ENCODE data around the gene HTT. TPM values are rescaled to one million over a fixed set of nuclear protein-coding genes. Genes with fewer than 3 reads are reported as not detected.

HTT gene
- total and polyA plus RNA-seq, 2 of the 8 experiments (the other 6 are each of a cell fraction or from before 2014, with no cell fraction given) = 24.0 to 71.0 TPM

DNA sequence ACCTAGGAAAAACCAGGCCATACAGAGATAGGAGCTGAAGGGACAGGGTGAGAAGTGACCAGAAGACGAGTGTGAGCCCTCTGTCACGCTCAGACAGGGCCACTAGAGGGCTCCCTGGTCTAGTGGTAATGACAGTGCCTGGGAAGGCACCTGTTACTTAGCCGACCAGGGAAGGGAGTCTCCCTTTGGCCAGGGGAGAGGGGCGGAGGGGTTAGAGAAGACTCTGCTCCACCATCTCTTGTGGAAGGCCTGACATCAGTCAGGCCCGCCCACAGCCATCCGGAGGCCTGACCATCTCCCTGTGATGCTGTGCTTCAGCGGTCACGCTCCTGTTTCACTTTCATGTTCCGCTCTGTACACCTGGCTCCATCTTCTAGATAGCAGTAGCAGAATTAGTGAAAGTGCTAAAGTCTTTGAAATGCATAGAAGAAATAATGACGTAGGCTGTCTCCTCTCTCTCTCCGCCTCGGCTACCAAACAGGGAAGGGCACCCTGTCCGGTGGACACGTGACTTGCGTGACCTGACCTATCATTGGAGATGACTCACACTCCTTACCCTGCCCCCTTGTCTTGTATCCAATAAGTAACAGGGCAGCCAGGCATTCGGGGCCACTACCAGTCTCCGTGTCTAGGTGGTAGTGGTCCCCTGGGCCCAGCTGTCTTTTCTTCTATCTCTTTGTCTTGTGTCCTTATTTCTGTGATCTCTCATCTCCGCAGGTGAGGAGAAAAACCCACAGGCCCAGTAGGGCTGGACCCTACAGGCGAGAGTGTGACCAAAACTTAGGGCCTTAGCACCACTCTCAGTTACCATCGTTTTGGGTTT is 26.8 kb upstream of the HTT start:
- Histone ChIP-seq H2AFZ (ENCODE audit: low read length) (no peak overlapping the region), H3K9ac (replicated peaks in 1 of 4; ENCODE audit: extremely low read depth in 1 of 4, low read depth in 3 of 4, low read length in 3 of 4) (no peak overlapping the region), H3K4me2 (ENCODE audit: insufficient read depth in 1 of 2, low read depth in 2 of 2, low read length in 2 of 2) (no peak overlapping the region), H3K4me1 (replicated peaks in 1 of 4; ENCODE audit: control insufficient read depth in 3 of 4, insufficient read depth in 4 of 4, low read length in 3 of 4) (no peaks in the 10 kb centered on the region; a peak in 1 of 7 replicates), H3K14ac (ENCODE audit: insufficient read length) (no peak overlapping the region), H2BK5ac (ENCODE audit: low read depth, low read length) (no peak overlapping the region), H3K4ac (replicated peaks; ENCODE audit: insufficient read length, low read depth, low read length) (no peak overlapping the region), H4K5ac (ENCODE audit: insufficient read length, low read depth, low read length) (no peak overlapping the region), H2BK15ac (ENCODE audit: low read length) (no peak overlapping the region), H2BK20ac (ENCODE audit: low read length) (no peak overlapping the region), H3K79me2 (ENCODE audit: control insufficient read depth in 1 of 2, insufficient read depth in 2 of 2, low read length in 2 of 2) (no peaks in the 10 kb centered on the region), H3K79me1 (ENCODE audit: low read depth, low read length) (no peaks in the 10 kb centered on the region), H4K91ac (replicated peaks; ENCODE audit: insufficient read length, low read length) (no peak overlapping the region), H3K36me3 (ENCODE audit: control insufficient read depth in 2 of 4, insufficient read depth in 4 of 4, low read length in 3 of 4) (no peaks in the 10 kb centered on the region), H3K23ac (ENCODE audit: insufficient read length) (no peak overlapping the region), H4K20me1 (replicated peaks in 1 of 2; ENCODE audit: control insufficient read depth in 1 of 2, insufficient read depth in 2 of 2, low read length in 2 of 2) (no peaks in the 10 kb centered on the region), H2AK5ac (ENCODE audit: low read depth, low read length) (no peak overlapping the region), H2BK120ac (replicated peaks; ENCODE audit: low read depth, low read length) (no peak overlapping the region), H4K8ac (ENCODE audit: extremely low read depth, insufficient read depth, low read length) (no peak overlapping the region), H3K23me2 (ENCODE audit: low read depth, low read length) (no peaks in the 10 kb centered on the region), H3K18ac (ENCODE audit: extremely low read depth, low read length) (no peak overlapping the region), H3K27me3 (replicated peaks in 1 of 4; ENCODE audit: control insufficient read depth in 3 of 4, extremely low read depth in 1 of 4, insufficient read depth in 3 of 4, low read length in 3 of 4) (no peaks in the 10 kb centered on the region), H3K56ac (replicated peaks; ENCODE audit: insufficient read length, low read depth, low read length) (no peak overlapping the region), H2BK12ac (ENCODE audit: low read depth, low read length) (no peak overlapping the region), H3K9me3 (ENCODE audit: insufficient read depth in 2 of 2, low read depth in 1 of 2, low read length in 1 of 2) (no peaks in the 10 kb centered on the region), H3K4me3 (ENCODE audit: extremely low read depth in 1 of 4, insufficient read depth in 2 of 4, low read depth in 3 of 4, low read length in 4 of 4) (no peak overlapping the region), H3K27ac (ENCODE audit: low read depth, low read length) (no peak overlapping the region)
- WGBS, 2 experiments (ENCODE audit: extremely low coverage in 1 of 2, insufficient coverage in 1 of 2, insufficient read length in 1 of 2, insufficient replicate concordance in 2 of 2, low coverage in 1 of 2, low lambda C conversion rate in 2 of 2, missing lambda C conversion rate in 1 of 2) = 65% methylated on average over 19 of the region's 20 CpGs; no CpG with 5 or more reads in 1 of the 2 experiments
- DNase-seq (ENCODE audit: low read depth in 1 of 2, low spot score in 2 of 2) = peak; percentile 41 to 81
- CTCF ChIA-PET (ENCODE audit: partially characterized antibody) = interaction anchor here (0.9 to 2.4 kb wide), 16 partner anchors 8 to 274 kb away, joined by 3 to 9 read pairs (median 5); partner anchors contain the start of gene HTT
- peak; percentile 68 for FAIRE-seq
- POLR2A ChIA-PET (ENCODE audit: partially characterized antibody) = interaction anchor here (1.9 kb wide), 1 partner anchor 27 kb away, joined by 4 read pairs; the partner anchor contains the start of genes HTT and HTT-AS
- 0 out of 2 replicates have a peak, but pooled peaks have one; percentile 42 for TF ChIP-seq TCF12 (IDR thresholded peaks at IDR 0.05; ENCODE audit: low read depth, low read length)
- no peak for TF ChIP-seq CHD1 (IDR thresholded peaks at IDR 0.05; ENCODE audit: low read depth, low read length)
- no peak for TF ChIP-seq SRF (IDR thresholded peaks at IDR 0.05; ENCODE audit: low read depth, low read length)
- TF ChIP-seq, protein P1, sequence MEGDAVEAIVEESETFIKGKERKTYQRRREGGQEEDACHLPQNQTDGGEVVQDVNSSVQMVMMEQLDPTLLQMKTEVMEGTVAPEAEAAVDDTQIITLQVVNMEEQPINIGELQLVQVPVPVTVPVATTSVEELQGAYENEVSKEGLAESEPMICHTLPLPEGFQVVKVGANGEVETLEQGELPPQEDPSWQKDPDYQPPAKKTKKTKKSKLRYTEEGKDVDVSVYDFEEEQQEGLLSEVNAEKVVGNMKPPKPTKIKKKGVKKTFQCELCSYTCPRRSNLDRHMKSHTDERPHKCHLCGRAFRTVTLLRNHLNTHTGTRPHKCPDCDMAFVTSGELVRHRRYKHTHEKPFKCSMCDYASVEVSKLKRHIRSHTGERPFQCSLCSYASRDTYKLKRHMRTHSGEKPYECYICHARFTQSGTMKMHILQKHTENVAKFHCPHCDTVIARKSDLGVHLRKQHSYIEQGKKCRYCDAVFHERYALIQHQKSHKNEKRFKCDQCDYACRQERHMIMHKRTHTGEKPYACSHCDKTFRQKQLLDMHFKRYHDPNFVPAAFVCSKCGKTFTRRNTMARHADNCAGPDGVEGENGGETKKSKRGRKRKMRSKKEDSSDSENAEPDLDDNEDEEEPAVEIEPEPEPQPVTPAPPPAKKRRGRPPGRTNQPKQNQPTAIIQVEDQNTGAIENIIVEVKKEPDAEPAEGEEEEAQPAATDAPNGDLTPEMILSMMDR (IDR thresholded peaks at IDR 0.05; ENCODE audit: control extremely low read depth in 1 of 3, insufficient read depth in 1 of 3, low read depth in 1 of 3, low read length in 3 of 3) = peak; percentile 76 to 86 (median 84)
- no peak for TF ChIP-seq RBBP5 (IDR thresholded peaks at IDR 0.05; ENCODE audit: borderline replicate concordance, low read depth, low read length)
- no peak for TF ChIP-seq JUN (IDR thresholded peaks at IDR 0.05; ENCODE audit: low read depth, low read length)
- TF ChIP-seq TAF7 (optimal IDR thresholded peaks at IDR 0.05; ENCODE audit: borderline replicate concordance, low read depth, low read length) = no peak
- TF ChIP-seq YY1 (IDR thresholded peaks at IDR 0.05; ENCODE audit: low read depth, low read length) = no peak
- no peak for TF ChIP-seq TBP (IDR thresholded peaks at IDR 0.05; ENCODE audit: low read depth, low read length)
